Measurements from ENCODE around the gene MT4. TPM values are rescaled to one million over a fixed set of nuclear protein-coding genes. Genes with fewer than 3 reads are reported as not detected.

MT4 gene
- total RNA-seq, 1 donor from 2014 or later, result not detected

GRCh38 chr16:56609463-56609921, 44.6 kb downstream of the MT4 start:
- peak overlapping the region; percentile 91 for H3K4me2 ChIP-seq

GRCh38 chr16:56610017-56610608, 45.2 kb downstream of the MT4 start:
- peaks cover 100% of the 10 kb centered on the region for H3K27me3 ChIP-seq
- H3K4me3 Mint-ChIP-seq, result peak overlapping the region; percentile 89

More at GRCh38 chr16:56609463-56609921, 44.6 kb downstream of the MT4 start:
- DNase-seq (ENCODE audit: low spot score), result peak; percentile 29
- Mint-ChIP-seq H3K36me3 (no peaks in the 10 kb centered on the region), H3K4me3 (peak overlapping the region; percentile 89), H3K27ac (no peak overlapping the region), H3K4me1 (peaks cover 35% of the 10 kb centered on the region), H3K27me3 (ENCODE audit: insufficient read depth, low read depth) (peaks cover 13% of the 10 kb centered on the region), H3K9me3 (no peaks in the 10 kb centered on the region)
- Histone ChIP-seq H3K27me3 (peaks cover 100% of the 10 kb centered on the region), H3K79me2 (ENCODE audit: low read depth) (no peaks in the 10 kb centered on the region), H4K20me1 (ENCODE audit: low read depth) (peaks cover 16% of the 10 kb centered on the region), H3K4me1 (peaks cover 18% of the 10 kb centered on the region), H3K9ac (no peak overlapping the region), H3K27ac (no peak overlapping the region), H3K36me3 (no peaks in the 10 kb centered on the region), H3K9me3 (ENCODE audit: low read depth) (no peaks in the 10 kb centered on the region), H2AFZ (replicated peaks) (no peak overlapping the region), H3F3A (ENCODE audit: low read depth) (peaks cover 24% of the 10 kb centered on the region), H3K4me3 (peak overlapping the region; percentile 50)
- TF ChIP-seq EZH2phosphoT487 (IDR thresholded peaks at IDR 0.05), result no peak
- peak; percentile 64 for TF ChIP-seq EZH2 (IDR thresholded peaks at IDR 0.05)
- no peak for TF ChIP-seq CTCF (IDR thresholded peaks at IDR 0.05)

GRCh38 chr16:56610609-56611111, 45.8 kb downstream of the MT4 start:
- H4K20me1 ChIP-seq (ENCODE audit: low read depth), result peaks cover 16% of the 10 kb centered on the region
- peaks cover 18% of the 10 kb centered on the region for H3K4me1 ChIP-seq
- peaks cover 24% of the 10 kb centered on the region for H3F3A ChIP-seq (ENCODE audit: low read depth)
- DNase-seq (ENCODE audit: low spot score), result no peak
- no peak overlapping the region for H3K9ac ChIP-seq
- H3K27ac Mint-ChIP-seq, result no peak overlapping the region
- H2AFZ ChIP-seq (replicated peaks), result no peak overlapping the region
- no peak overlapping the region for H3K4me3 Mint-ChIP-seq
- H3K9me3 Mint-ChIP-seq, result no peaks in the 10 kb centered on the region
- H3K4me1 Mint-ChIP-seq, result peaks cover 35% of the 10 kb centered on the region
- no peak for TF ChIP-seq EZH2 (IDR thresholded peaks at IDR 0.05)
- TF ChIP-seq CTCF (IDR thresholded peaks at IDR 0.05), result no peak
- no peak for TF ChIP-seq EZH2phosphoT487 (IDR thresholded peaks at IDR 0.05)
- no peaks in the 10 kb centered on the region for H3K36me3 Mint-ChIP-seq
- H3K4me2 ChIP-seq, result no peak overlapping the region
- no peak overlapping the region for H3K4me3 ChIP-seq
- no peaks in the 10 kb centered on the region for H3K79me2 ChIP-seq (ENCODE audit: low read depth)
- H3K27me3 Mint-ChIP-seq (ENCODE audit: insufficient read depth, low read depth), result peaks cover 21% of the 10 kb centered on the region
- H3K36me3 ChIP-seq, result no peaks in the 10 kb centered on the region
- no peak overlapping the region for H3K27ac ChIP-seq
- no peaks in the 10 kb centered on the region for H3K9me3 ChIP-seq (ENCODE audit: low read depth)
- peaks cover 100% of the 10 kb centered on the region for H3K27me3 ChIP-seq

More at GRCh38 chr16:56610017-56610608, 45.2 kb downstream of the MT4 start:
- no peaks in the 10 kb centered on the region for H3K79me2 ChIP-seq (ENCODE audit: low read depth)
- no peak overlapping the region for H3K4me2 ChIP-seq
- no peaks in the 10 kb centered on the region for H3K9me3 ChIP-seq (ENCODE audit: low read depth)
- H3K27me3 Mint-ChIP-seq (ENCODE audit: insufficient read depth, low read depth), result peaks cover 16% of the 10 kb centered on the region
- DNase-seq (ENCODE audit: low spot score), result no peak
- H3K9me3 Mint-ChIP-seq, result no peaks in the 10 kb centered on the region
- H2AFZ ChIP-seq (replicated peaks), result no peak overlapping the region
- no peak for TF ChIP-seq CTCF (IDR thresholded peaks at IDR 0.05)
- no peak for TF ChIP-seq EZH2 (IDR thresholded peaks at IDR 0.05)
- TF ChIP-seq EZH2phosphoT487 (IDR thresholded peaks at IDR 0.05), result no peak
- H3K36me3 Mint-ChIP-seq, result no peaks in the 10 kb centered on the region
- no peak overlapping the region for H3K4me3 ChIP-seq
- peaks cover 18% of the 10 kb centered on the region for H3K4me1 ChIP-seq
- peaks cover 16% of the 10 kb centered on the region for H4K20me1 ChIP-seq (ENCODE audit: low read depth)
- H3K27ac Mint-ChIP-seq, result no peak overlapping the region
- peaks cover 24% of the 10 kb centered on the region for H3F3A ChIP-seq (ENCODE audit: low read depth)
- no peak overlapping the region for H3K9ac ChIP-seq
- H3K36me3 ChIP-seq, result no peaks in the 10 kb centered on the region
- no peak overlapping the region for H3K27ac ChIP-seq
- H3K4me1 Mint-ChIP-seq, result peaks cover 35% of the 10 kb centered on the region

Data from neural progenitor cell (in vitro differentiated cells).